ENCODE measurements around the gene SH3GL3.

SH3GL3 gene

DNA sequence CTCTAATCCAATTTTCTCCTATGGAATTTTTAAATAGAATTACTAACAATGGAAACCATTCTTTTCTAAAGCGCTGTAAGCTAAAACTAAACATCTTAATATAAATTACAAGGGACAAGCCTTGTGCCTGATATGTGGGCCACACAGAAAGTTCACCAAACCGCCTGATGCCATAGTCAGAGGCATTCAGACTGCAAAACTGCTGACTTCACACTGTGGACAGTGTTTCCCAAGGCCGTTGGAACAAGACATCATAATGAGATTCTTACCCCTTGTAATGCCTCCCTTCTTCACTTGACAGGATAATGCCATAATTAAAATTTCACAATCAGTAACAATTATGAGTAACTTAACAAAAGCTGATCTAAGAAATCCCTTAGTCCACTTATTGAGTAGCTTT is 14.9 kb downstream of the SH3GL3 start:
- no peak for DNase-seq (ENCODE audit: low read depth in 2 of 3, low spot score in 2 of 3)

DNA sequence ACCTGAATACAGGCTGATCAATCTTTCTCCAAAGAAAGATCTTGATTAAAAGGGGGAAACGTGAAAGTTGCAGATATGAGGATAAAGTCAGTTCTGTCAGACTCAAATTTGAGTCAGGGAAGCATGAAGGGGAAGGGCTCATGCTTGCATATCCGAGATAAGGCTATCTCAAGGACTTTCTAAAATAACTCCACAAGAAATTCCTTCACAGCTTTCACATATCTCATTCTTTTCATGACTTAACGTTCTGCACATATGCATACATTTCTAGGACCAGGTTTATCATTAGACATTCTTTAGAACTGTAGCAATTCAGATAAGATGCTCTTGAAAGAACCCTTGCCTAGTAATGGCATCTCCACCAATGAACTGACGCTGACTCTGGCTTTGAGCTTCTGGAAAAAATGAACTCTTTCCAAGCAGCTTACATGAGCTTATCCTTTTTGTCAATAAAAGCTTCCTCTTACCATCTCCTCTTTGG is 15.9 kb downstream of the SH3GL3 start:
- DNase-seq (ENCODE audit: low read depth in 2 of 3, low spot score in 2 of 3) = no peak

DNA sequence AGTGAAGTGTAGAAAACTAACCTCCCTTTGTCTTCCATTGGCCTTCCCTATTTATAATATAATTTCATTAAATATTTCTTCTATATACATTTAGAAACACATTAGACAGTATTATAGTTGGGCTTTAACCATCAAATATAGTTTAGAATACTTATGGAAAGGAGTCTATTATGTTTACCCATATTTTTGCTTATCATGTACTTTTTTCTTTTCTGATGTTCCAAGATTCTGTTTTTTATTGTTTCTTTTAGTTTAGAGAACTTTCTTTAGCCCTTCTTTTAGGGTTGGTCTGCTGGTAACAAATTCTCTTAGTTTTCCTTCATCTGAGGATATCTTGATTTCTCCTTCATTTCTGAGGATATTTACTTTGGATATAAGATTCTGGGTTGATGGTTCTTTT is 23.7 kb downstream of the SH3GL3 start:
- no peak for DNase-seq (ENCODE audit: low read depth in 2 of 3, low spot score in 2 of 3)

DNA sequence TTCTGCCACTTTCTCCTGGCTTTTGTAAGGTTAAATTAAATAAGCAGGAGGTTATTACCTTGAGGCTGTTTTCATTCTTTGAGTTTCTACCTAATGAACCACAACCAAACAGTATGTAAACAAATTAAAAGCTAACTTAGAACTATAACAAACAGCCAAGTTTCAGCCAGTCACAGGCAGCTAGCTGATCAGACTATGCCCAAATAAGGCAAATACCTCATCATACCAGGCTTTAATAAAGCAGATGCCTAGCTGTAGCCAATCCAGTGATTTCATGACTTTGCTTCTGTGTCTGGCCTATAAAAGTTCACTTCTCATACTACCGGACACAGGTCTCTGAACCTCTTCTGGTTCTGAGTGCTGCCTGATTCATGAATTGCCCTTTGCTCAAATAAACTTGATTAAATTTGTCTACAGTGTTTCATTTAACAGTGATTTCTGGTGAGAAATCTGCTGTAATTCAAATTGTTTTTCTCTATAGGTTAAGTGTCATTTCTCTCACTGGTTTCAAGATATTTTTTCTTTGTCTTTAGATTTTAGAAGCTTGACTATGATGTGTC is 24.2 kb downstream of the SH3GL3 start:
- no peak for DNase-seq (ENCODE audit: low read depth in 2 of 3, low spot score in 2 of 3)

DNA sequence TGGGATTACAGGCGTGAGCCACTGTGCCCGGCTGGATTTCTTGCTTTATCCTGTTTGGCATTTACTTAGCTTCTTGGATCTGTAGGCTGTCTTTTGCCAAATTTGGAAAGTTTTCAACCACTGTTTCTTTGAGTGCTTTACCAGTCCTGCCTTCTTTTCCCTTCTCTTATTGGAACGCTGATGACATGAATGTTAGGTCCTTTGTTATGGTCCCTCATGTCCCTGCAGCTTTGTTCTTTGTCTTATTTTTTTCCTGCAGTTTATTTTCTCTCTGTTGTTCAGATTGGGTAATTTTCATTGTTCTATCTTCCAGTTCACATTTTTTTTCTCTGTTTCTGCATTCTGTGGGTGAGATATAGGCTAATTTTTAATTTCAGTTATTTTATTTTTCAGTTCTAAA is 25.0 kb downstream of the SH3GL3 start:
- DNase-seq (ENCODE audit: low read depth in 2 of 3, low spot score in 2 of 3) = no peak

DNA sequence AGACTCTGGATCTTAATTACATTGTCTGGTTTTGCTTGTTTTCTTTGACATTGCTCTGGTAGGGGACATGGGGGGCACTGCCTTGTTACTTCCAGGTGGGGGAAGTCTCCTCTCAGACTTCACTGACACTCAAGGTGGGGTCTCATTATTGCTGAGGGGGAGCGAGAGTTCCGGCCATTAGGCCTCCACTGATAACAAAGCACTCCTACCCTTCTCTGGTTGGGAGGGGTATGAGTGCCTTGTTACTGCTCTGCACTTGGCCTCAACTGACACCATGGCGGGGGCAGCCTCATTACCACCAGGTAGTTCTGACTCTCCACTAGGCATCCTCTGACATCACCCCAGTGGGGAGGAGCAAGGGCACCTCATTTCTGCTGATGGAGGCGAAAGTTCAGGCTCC is 25.7 kb downstream of the SH3GL3 start:
- DNase-seq (ENCODE audit: low read depth in 2 of 3, low spot score in 2 of 3) = no peak

DNA sequence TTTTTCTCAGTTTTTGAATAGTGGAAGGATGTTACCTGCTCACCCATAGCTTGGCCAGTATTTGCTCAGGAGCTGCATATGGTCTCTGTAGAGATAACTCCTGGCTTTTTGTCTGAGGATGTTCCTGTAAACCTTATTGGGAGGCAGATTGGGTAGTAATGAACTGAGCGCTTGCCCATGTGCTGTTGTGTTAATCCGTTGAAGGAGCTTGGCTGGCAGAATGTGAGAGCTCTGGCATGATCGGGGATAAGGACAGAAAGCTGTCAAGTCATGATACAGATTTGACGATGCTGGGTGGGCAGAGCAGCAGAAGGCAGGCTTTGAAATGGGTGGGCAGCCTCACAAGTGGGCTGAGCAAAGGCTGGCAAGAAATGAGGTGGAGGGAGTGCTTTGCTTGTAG is 27.4 kb downstream of the SH3GL3 start:
- no peak for DNase-seq (ENCODE audit: low read depth in 2 of 3, low spot score in 2 of 3)

DNA sequence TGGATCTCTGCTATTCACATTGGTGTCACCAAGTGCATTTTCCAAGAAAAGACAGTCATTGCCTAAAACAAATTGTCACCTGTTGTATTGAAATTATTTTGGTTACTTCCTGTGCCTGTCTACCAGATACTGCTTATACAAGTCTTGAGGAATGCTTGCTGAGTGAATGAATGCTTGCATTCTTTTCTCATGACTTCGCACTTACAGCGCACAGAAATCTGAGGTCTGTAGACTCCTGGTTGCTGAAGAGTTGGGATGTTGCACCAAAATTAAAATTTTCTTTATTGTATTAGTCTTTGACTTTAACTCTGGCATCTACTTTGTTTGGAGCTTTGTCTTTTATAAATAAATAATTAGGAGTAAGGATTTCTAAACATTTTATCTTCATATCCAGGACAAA is 28.4 kb downstream of the SH3GL3 start:
- no peak for DNase-seq (ENCODE audit: low read depth in 2 of 3, low spot score in 2 of 3)

DNA sequence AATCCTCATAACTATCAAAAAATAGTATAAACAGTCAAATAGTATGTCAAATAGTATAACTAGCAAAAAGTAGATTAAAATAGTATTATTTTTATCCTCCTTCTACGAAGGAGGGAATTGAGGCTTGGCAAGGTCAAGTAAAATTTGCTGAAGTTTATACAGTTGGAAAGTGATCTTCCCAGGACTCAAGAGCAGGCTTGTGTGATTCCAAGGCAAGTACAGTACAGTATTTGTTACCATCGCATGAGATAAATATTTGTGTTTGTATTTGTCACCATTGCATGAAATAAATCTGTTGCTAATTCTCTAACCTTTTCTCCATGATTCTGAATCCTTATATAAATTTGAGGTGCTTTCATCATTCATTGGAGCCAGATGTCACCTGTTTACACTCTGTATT is 28.9 kb downstream of the SH3GL3 start:
- no peak for DNase-seq (ENCODE audit: low read depth in 2 of 3, low spot score in 2 of 3)

DNA sequence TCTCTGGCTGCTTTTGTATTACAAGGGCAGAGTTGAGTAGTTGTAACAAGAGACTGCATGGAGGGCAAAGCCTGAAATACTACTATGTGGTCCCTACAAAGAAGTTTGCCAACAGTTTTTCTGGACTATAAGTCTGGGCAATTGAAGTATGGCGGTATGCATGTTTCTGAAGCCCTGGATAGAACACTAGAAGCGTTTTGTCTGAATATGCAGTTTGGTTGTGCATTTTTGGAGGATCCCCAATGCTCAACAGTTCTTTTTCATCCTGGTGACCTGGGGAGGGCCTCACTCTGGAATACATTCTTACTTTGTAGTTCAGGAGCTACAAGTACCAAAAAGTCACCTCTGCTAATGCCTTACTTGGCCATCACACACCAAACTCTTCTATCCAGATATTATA is 29.6 kb downstream of the SH3GL3 start:
- DNase-seq (ENCODE audit: low read depth in 2 of 3, low spot score in 2 of 3) = no peak

DNA sequence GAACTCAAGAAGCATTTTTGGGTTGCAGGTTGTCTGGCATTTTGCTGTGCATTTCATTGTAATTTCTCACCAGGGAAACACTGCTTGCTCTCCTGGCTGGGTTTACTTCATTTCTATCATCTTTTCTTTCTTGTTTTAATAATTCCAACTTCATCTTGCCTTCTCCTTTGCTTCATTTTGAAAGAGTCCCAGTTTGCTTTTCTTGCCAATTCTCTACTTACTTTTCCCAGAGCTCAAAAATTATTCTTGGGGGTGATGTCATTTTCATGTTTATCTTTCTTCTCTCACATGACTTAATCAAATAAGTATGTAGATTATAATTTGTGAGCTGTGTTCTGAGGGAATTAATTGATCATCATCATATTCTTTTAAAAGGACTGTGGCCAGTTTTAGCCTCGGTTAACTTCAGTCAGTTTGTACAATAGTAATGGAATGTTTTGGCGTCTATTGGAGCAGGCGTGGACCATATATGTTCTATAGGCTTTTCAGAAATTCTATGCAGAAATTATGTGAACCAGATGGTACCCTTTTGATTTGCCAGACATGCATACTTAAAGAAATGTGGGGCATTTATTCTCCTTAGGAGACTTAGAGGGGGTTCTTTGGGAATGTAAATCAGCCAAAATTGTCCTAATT is 30.1 kb downstream of the SH3GL3 start:
- DNase-seq (ENCODE audit: low read depth in 2 of 3, low spot score in 2 of 3) = no peak

DNA sequence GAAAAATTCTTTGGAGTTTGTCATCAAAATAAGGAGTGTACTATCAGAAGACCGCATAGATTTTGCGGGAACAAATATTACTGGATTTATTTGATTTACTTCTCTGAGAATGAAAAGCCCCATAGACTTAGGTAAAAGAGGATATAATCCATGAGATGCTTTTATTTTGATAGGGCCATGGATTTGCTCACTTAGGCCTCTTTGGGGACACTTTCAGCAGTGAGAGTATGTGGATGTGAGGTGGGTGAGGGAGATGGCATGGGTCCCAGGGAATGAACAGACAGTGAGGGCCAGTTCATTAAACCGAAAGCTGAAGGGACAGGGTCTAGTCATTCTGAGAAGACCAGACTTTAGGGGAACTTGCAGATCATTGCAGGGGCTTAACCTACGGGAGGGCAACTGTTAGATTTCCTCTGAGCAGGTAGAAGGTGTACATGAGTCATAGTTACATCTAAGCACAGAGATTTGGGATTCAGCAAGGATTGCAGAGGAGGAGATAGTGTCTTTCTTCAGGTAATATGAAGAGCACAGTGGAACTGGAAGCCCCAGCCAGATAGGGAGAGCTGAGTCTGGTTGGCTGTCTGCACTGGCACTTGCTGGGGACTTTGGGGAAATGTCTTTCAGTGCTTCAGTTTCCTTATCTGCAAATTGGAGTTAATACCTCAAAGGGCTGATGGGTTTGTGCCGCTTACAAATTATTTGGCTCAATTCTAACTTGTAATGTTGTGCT is 30.8 kb downstream of the SH3GL3 start:
- DNase-seq (ENCODE audit: low read depth in 2 of 3, low spot score in 2 of 3) = no peak

DNA sequence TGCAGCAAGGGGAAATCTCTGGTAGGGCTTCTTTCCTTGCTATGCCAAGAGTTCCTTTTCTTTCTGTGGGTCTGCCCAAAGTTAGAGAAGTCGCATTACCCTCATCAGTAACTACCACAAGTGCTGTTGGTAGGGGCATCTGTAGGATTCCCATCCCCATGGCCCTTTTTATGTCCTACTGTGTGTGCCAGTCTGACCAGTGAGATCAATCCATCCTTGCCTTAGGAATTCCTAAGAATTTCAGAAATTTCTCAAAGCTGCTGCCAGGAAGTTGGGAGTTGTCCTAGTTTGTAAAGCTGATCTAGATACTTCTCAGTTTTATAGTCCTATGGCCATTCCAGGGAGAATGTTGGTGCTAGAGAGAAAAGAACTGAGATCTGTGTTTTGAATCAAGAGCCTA is 36.5 kb downstream of the SH3GL3 start:
- no peak for DNase-seq (ENCODE audit: low read depth in 2 of 3, low spot score in 2 of 3)

DNA sequence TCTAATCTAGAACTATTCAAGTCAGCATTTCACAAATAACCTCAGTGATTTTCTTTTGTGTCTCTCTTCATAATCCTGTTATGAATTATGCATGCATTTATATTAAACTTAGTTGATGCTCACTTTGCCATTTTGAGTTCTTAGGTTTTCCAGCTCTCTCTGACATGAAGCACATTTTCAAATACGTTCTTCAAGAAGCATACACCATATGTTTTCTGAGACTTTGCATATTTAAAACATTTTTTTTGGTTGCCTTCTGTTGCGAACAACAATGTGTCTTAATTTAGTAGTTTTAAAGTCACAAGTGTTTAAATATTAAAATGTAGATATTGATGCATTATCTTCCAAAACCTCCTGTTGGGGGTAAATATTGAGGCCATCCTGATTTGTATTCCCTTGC is 37.5 kb downstream of the SH3GL3 start:
- DNase-seq (ENCODE audit: low read depth in 2 of 3, low spot score in 2 of 3) = no peak

DNA sequence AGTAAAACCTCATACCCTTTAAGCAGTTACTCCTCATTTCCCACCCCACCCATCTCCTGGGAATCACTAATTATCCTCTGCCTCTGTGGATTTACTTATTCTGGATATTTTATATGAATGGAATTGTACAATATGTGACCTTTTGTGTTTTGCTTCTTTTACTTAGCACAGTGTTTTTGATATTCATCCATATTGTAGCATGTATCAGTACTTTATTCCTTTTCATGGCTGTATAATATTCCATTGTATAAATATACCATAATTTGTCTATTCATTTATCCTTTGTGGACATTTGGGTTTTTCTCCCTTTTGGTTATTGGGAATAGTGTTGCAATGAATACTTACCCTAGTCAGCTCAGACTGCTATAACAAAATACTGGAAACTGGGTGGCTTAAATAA is 39.2 kb downstream of the SH3GL3 start:
- DNase-seq (ENCODE audit: low read depth in 2 of 3, low spot score in 2 of 3) = no peak

DNA sequence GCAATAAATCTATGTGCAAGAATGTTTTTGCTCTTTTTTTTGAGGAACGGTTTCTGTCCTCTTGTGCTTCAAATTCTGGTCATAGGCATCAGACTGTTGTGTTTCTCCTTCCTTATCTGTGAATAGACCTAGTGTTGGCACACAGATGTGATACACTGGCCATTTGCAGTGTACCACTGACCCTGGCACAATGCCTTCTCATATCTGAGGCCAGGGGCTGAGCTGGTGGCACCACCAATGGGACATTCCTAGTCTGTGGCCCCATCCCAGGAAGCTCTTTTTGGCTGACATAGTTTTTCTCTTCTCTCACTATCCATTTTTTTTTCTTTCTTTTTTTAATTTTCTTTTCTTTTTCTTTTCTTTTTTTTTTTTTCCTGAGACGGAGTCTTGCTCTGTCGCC is 40.4 kb downstream of the SH3GL3 start:
- no peak for DNase-seq (ENCODE audit: low read depth in 2 of 3, low spot score in 2 of 3)

DNA sequence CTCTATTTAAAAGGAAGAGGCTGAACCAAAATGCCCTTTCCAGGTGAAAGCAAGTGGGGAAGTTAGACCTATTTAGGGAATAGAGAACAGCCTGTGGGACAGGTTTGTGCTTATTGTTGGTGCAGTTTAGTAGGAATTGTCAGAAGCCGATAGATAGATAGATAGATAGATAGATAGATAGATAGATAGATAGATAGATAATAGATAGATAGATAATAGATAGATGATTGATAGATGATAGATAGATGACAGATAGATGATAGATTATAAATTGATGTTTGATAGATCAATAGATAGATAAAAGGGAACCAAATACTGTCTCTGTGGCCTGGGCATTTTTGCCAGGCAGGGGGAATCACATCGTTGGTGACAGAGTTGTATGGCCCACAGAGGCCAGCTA is 42.5 kb downstream of the SH3GL3 start:
- no peak for DNase-seq (ENCODE audit: low read depth in 2 of 3, low spot score in 2 of 3)

DNA sequence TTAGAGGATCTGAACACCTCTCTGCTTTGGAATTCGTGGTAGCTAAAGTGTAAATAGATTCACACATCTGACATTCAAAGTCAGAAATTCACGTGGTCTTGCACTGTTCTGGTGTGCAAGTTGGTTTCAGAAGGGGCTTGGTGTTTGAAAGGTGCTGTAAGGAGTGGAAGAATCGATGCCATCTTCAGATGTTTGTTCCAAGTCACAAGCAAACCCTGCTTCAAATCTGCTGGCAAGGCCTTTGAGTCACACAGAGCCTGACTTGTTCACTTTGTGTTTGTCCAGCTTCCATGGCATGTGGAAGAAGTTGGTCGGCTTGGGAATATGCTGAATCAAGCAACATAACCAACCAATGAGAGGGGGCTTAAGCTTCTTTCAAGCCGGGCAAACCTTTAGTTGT is 44.3 kb downstream of the SH3GL3 start:
- DNase-seq (ENCODE audit: low read depth in 2 of 3, low spot score in 2 of 3) = no peak

DNA sequence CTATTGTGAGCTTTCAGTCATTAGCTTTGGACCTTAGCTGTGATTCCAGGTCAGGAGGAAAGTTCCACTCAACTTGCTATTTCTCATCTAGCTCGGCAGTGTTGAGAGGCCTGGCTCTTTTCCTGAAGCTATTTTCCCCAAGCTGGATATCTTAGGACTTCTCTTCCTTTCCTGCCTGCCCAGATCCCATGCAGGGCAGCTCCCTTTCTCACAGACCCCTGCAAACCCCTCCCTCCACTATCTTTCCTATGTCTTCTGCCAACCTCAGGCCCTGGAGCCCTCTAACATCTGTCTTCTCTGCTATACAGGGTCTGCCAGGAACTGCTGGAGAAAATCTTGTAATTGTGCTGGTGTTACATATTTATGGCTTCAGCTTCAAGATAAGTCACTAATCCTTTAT is 49.6 kb downstream of the SH3GL3 start:
- no peak for DNase-seq (ENCODE audit: low read depth in 2 of 3, low spot score in 2 of 3)

DNA sequence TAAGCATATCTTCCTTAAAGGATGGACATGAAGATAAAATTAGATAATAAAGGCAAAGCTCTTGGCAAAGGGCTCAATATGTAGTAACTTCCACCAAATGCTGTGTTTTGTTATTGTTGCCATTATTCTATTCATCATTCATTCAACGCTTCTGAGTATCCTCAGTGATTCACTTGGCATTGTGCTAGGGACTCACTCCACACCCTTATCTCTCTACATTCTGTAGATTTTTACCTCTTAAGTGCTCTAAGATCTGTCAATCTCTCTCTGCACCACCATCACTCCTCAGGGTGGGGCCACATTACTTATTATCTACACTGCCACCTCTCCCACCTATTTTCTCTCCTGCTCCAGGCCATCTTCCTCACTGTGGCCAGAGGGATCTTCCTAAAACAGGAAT is 51.2 kb downstream of the SH3GL3 start:
- no peak for DNase-seq (ENCODE audit: low read depth in 2 of 3, low spot score in 2 of 3)

DNA sequence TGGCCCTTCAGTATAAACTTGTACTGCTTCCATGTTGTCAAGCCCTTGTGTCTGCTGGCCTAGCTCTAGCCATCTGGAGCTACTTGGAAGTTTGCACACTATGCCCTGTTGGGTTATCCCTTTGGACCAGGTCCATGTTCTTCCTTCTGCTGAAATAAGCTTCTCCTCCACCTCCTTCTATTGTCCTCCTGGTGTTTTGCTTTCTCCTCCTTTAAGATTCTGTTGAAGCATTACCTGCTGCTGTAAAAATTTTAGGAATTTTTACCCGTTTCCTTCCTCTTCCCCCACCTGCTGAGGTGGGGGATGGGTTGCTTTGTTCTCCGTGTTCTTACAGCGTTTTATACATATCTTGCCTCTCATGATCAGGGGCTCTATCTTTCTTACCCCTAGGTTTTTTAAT is 51.7 kb downstream of the SH3GL3 start:
- DNase-seq (ENCODE audit: low read depth in 2 of 3, low spot score in 2 of 3) = no peak

DNA sequence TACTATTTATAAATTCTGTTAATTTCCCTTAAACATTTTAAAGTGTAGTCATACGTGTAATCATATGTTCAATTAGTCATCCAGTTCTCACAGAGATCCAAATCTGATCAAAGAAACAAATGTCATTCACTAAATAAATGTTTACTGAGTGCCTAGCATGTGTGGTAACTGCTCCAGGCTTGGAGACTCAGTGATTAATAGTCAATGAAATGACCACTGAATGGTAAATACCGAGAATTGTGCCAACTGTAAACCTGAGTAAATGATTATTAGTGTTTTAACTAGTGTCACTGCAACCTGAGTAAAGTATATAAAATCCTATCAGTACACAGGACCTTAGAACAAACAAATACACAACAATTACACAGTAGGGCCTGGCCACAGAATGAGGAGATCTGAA is 52.3 kb downstream of the SH3GL3 start:
- DNase-seq (ENCODE audit: low read depth in 2 of 3, low spot score in 2 of 3) = no peak
